HepG2 (cell line): ENCODE data around the gene RBM47. TPM values are rescaled to one million over a fixed set of nuclear protein-coding genes. Genes with fewer than 3 reads are reported as not detected.

ENCODE experiments used
- AKAP8 ChIP-seq: sonication (generic); formaldehyde crosslinking; IDR thresholded peaks from 2 replicates; pipeline ENCODE4 v1.5.1; 2020; ENCODE audit warnings: mild to moderate bottlenecking, missing genetic modification reagents
- ARID5B ChIP-seq: IDR thresholded peaks from 2 replicates; pipeline ENCODE4 v1.4.0; 2020; ENCODE audit warnings: mild to moderate bottlenecking, missing genetic modification reagents
- MBD4 ChIP-seq: IDR thresholded peaks from 2 replicates; pipeline ENCODE4 v1.6.1; 2012; ENCODE audit warnings: low read length, inconsistent platforms, borderline replicate concordance
- REL ChIP-seq: sonication (generic); formaldehyde crosslinking; conservative IDR thresholded peaks from 2 replicates; pipeline ENCODE4 v1.8.0; 2022; ENCODE audit warnings: mild to moderate bottlenecking, missing genetic modification reagents, moderate library complexity
- SIN3B ChIP-seq: fragments of 150-350 bp; IDR thresholded peaks from 2 replicates; pipeline ENCODE4 v1.6.1; 2014; ENCODE audit warnings: low read length
- ZNF10 ChIP-seq: sonication (generic); formaldehyde crosslinking; IDR thresholded peaks from 2 replicates; pipeline ENCODE4 v1.4.0; 2020; ENCODE audit warnings: mild to moderate bottlenecking, low read depth, missing genetic modification reagents, borderline replicate concordance
- ZNF143 ChIP-seq: sonication (generic); formaldehyde crosslinking; IDR thresholded peaks from 2 replicates; pipeline ENCODE4 v1.4.0; 2020; ENCODE audit warnings: missing genetic modification reagents
- ZNF367 ChIP-seq: sonication (generic); formaldehyde crosslinking; IDR thresholded peaks from 2 replicates; pipeline ENCODE4 v1.4.0; 2020; ENCODE audit warnings: missing genetic modification reagents, borderline replicate concordance
- polyA plus RNA-seq, 8 experiments: library from polyadenylated mRNA; depleted of rRNA in 3 of 8; stranded (reverse) in 7 of 8; unstranded in 1 of 8; fragments of >200 nt; fragmentation: Illumina TruSeq in 4 of 8; extraction: Trizol in 4 of 8; gene quantifications; 2 replicates each; pipeline versions ENCODE4 v1.2.1 to v1.2.3, GENCODE V29; 2011 to 2016; ENCODE audit warnings: low read depth in 4 of 8, missing spikeins in 1 of 8, mixed read lengths in 1 of 8; ENCODE audit not compliant: insufficient read depth in 1 of 8
- total RNA-seq, 5 experiments: library from RNA; depleted of rRNA; stranded (reverse); fragments of >200 nt; fragmentation: Illumina TruSeq; extraction: Trizol; gene quantifications; 2 replicates each; pipeline ENCODE4 v1.2.3, GENCODE V29; 2016; ENCODE audit warnings: low read depth in 1 of 5
- TF ChIP-seq, protein P1 (sequence below), 2 experiments: fragments of 450-650 bp in 1 of 2; sonication (generic) in 1 of 2; formaldehyde crosslinking in 1 of 2; IDR thresholded peaks; 2 replicates each; pipeline versions ENCODE4 v1.6.1 to v1.8.0; 2016 to 2022; ENCODE audit warnings: antibody characterized with exemption in 1 of 2, mild to moderate bottlenecking in 1 of 2, missing genetic modification reagents in 1 of 2
- TF ChIP-seq, protein P2 (sequence below): sonication (generic); formaldehyde crosslinking; IDR thresholded peaks from 2 replicates; pipeline ENCODE4 v1.4.0; 2020; ENCODE audit warnings: missing genetic modification reagents
- TF ChIP-seq, protein P3 (sequence below): sonication (generic); formaldehyde crosslinking; IDR thresholded peaks from 2 replicates; pipeline ENCODE4 v1.8.1; 2023; ENCODE audit warnings: mild to moderate bottlenecking, missing genetic modification reagents

RBM47 gene
- total and polyA plus RNA-seq, 2 of the 13 experiments (the other 11 are each of a cell fraction or from before 2014, with no cell fraction given), result 1.2 to 2.5 TPM

DNA sequence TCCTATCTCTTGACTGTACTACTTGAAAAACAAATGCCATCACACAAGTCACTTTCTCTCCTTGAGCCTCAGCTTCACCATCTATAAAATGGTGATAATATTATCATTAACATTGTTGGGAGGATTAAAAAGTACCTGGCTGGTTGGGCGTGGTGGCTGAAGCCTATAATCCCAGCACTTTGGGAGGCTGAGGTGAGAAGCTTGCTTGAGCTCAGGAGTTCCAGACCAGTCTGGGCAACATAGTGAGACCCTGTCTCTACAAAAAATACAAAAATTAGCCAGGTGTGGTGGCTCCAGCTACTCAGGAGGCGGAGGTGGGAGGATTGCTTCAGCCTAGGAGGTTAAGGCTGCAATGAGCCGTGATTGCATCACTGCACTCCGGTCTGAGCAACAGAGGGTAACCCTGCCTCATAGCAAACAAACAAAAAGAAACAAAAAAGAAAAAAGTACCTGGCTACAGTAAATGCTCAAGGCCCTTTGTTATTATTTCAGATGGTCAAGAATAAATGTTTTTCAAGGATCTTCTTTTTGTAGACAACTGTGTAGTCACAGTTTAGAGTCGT, 174.2 kb downstream of the RBM47 start (continued):
- TF ChIP-seq, protein P1, sequence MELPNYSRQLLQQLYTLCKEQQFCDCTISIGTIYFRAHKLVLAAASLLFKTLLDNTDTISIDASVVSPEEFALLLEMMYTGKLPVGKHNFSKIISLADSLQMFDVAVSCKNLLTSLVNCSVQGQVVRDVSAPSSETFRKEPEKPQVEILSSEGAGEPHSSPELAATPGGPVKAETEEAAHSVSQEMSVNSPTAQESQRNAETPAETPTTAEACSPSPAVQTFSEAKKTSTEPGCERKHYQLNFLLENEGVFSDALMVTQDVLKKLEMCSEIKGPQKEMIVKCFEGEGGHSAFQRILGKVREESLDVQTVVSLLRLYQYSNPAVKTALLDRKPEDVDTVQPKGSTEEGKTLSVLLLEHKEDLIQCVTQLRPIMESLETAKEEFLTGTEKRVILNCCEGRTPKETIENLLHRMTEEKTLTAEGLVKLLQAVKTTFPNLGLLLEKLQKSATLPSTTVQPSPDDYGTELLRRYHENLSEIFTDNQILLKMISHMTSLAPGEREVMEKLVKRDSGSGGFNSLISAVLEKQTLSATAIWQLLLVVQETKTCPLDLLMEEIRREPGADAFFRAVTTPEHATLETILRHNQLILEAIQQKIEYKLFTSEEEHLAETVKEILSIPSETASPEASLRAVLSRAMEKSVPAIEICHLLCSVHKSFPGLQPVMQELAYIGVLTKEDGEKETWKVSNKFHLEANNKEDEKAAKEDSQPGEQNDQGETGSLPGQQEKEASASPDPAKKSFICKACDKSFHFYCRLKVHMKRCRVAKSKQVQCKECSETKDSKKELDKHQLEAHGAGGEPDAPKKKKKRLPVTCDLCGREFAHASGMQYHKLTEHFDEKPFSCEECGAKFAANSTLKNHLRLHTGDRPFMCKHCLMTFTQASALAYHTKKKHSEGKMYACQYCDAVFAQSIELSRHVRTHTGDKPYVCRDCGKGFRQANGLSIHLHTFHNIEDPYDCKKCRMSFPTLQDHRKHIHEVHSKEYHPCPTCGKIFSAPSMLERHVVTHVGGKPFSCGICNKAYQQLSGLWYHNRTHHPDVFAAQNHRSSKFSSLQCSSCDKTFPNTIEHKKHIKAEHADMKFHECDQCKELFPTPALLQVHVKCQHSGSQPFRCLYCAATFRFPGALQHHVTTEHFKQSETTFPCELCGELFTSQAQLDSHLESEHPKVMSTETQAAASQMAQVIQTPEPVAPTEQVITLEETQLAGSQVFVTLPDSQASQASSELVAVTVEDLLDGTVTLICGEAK (IDR thresholded peaks at IDR 0.05), result no peak
- TF ChIP-seq, protein P1 (CRISPR knock-in tag; IDR thresholded peaks at IDR 0.05), result no peak
- TF ChIP-seq SIN3B, result no peak
- TF ChIP-seq, protein P2, sequence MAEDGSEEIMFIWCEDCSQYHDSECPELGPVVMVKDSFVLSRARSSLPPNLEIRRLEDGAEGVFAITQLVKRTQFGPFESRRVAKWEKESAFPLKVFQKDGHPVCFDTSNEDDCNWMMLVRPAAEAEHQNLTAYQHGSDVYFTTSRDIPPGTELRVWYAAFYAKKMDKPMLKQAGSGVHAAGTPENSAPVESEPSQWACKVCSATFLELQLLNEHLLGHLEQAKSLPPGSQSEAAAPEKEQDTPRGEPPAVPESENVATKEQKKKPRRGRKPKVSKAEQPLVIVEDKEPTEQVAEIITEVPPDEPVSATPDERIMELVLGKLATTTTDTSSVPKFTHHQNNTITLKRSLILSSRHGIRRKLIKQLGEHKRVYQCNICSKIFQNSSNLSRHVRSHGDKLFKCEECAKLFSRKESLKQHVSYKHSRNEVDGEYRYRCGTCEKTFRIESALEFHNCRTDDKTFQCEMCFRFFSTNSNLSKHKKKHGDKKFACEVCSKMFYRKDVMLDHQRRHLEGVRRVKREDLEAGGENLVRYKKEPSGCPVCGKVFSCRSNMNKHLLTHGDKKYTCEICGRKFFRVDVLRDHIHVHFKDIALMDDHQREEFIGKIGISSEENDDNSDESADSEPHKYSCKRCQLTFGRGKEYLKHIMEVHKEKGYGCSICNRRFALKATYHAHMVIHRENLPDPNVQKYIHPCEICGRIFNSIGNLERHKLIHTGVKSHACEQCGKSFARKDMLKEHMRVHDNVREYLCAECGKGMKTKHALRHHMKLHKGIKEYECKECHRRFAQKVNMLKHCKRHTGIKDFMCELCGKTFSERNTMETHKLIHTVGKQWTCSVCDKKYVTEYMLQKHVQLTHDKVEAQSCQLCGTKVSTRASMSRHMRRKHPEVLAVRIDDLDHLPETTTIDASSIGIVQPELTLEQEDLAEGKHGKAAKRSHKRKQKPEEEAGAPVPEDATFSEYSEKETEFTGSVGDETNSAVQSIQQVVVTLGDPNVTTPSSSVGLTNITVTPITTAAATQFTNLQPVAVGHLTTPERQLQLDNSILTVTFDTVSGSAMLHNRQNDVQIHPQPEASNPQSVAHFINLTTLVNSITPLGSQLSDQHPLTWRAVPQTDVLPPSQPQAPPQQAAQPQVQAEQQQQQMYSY (CRISPR knock-in tag), result no peak
- no peak for TF ChIP-seq REL (CRISPR knock-in tag)
- no peak for TF ChIP-seq MBD4
- peak; percentile 80 for TF ChIP-seq ARID5B (CRISPR knock-in tag)
- TF ChIP-seq, protein P3, sequence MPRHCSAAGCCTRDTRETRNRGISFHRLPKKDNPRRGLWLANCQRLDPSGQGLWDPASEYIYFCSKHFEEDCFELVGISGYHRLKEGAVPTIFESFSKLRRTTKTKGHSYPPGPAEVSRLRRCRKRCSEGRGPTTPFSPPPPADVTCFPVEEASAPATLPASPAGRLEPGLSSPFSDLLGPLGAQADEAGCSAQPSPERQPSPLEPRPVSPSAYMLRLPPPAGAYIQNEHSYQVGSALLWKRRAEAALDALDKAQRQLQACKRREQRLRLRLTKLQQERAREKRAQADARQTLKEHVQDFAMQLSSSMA (CRISPR knock-in tag), result no peak
- no peak for TF ChIP-seq ZNF10
- TF ChIP-seq AKAP8 (CRISPR knock-in tag), result no peak
- TF ChIP-seq ZNF367, result no peak
- no peak for TF ChIP-seq ZNF143 (CRISPR knock-in tag)
